OCI-LY3 (cell line): ENCODE results near the gene ABO.

Experiments used
- EZH2phosphoT487 ChIP-seq: fragments of 200-600 bp; shearing (Covaris generic); IDR thresholded peaks from 2 replicates; pipeline ENCODE4 v1.6.1; 2018; ENCODE audit warnings: antibody characterized with exemption, mixed run types, low read depth
- TF ChIP-seq, protein P1 (sequence below): fragments of 200-600, 300-600 bp; sonication (generic); IDR thresholded peaks from 2 replicates; pipeline ENCODE4 v1.5.1; 2014; ENCODE audit warnings: antibody characterized with exemption, low read length, low read depth

GRCh38 chr9:133257465-133257956 is 17.5 kb downstream of the ABO start:
- TF ChIP-seq, protein P1, sequence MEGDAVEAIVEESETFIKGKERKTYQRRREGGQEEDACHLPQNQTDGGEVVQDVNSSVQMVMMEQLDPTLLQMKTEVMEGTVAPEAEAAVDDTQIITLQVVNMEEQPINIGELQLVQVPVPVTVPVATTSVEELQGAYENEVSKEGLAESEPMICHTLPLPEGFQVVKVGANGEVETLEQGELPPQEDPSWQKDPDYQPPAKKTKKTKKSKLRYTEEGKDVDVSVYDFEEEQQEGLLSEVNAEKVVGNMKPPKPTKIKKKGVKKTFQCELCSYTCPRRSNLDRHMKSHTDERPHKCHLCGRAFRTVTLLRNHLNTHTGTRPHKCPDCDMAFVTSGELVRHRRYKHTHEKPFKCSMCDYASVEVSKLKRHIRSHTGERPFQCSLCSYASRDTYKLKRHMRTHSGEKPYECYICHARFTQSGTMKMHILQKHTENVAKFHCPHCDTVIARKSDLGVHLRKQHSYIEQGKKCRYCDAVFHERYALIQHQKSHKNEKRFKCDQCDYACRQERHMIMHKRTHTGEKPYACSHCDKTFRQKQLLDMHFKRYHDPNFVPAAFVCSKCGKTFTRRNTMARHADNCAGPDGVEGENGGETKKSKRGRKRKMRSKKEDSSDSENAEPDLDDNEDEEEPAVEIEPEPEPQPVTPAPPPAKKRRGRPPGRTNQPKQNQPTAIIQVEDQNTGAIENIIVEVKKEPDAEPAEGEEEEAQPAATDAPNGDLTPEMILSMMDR: no peak
- no peak for TF ChIP-seq EZH2phosphoT487
